Stimulated activated naive B cell treated with anti-CD40 and anti-IgM and Interleukin-4, amounts not matched to agents 10 μg/mL and 1 μg/mL and 100 μg/mL, for 72 hours (primary cell): ENCODE data around the gene COL6A2.
"Not testable (repeated sequence)": the region's sequence is repeated elsewhere in the genome, so short reads cannot be mapped to it uniquely, and the experiment has no call there.

Source experiments
- ATAC-seq, 2 donors: fragments of 150-1000 bp; cut with Tn5 transposase; replicated peaks; 2 replicates each; pipeline ENCODE4 v1.10.0; 2021; ENCODE audit warnings: moderate library complexity in 1 of 2
- DNase-seq: peaks from one replicate; pipeline ENCODE4 v3.0.0; 2021
- H3K27ac Mint-ChIP-seq: one replicate; pipeline ENCODE4 v1.8.0; 2022; ENCODE audit warnings: mild to moderate bottlenecking, mixed read lengths
- H3K27me3 Mint-ChIP-seq, 2 donors: one replicate each; pipeline ENCODE4 v1.8.0; 2022; ENCODE audit warnings: mixed read lengths in 2 of 2
- H3K36me3 Mint-ChIP-seq, 2 donors: one replicate each; pipeline ENCODE4 v1.8.0; 2022; ENCODE audit warnings: mixed read lengths in 2 of 2, mild to moderate bottlenecking in 1 of 2
- H3K4me1 Mint-ChIP-seq, 2 donors: one replicate each; pipeline ENCODE4 v1.8.0; 2022; ENCODE audit warnings: mixed read lengths in 2 of 2, mild to moderate bottlenecking in 1 of 2
- H3K4me3 Mint-ChIP-seq, 2 donors: one replicate each; pipeline ENCODE4 v1.8.0; 2022; ENCODE audit warnings: mild to moderate bottlenecking in 2 of 2, mixed read lengths in 2 of 2, moderate library complexity in 1 of 2
- H3K9me3 Mint-ChIP-seq, 2 donors: one replicate each; pipeline ENCODE4 v1.8.0; 2022; ENCODE audit warnings: mixed read lengths in 2 of 2, mild to moderate bottlenecking in 1 of 2

COL6A2 gene

DNA sequence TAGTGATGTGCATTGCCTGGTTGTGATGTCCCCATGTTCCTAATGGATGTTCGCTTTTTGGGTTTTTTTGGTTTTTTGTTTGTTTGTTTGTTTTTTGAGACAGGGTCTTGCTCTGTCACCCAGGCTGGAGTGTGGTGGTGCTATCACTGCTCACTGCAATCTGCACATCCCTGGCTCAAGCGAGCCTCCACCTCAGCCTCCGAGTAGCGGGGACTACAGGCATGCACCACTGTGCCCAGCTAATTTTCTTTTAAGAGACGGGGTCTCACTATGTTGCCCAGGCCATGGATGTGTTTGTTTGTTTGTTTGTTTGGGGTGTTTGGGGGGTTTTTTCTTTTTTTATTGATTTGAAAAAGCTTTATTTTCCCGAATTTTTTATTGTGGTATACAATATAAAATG, 2.1 kb downstream of the COL6A2 start:
- H3K27me3 Mint-ChIP-seq = peaks cover 65 to 75% of the 10 kb centered on the region in 2 donors

GRCh38 chr21:46100426-46100825, 2.5 kb downstream of the COL6A2 start:
- no peak for DNase-seq
- Mint-ChIP-seq H3K4me3 (no peak overlapping the region), H3K27ac (no peak overlapping the region), H3K9me3 (peaks cover 13 to 18% of the 10 kb centered on the region in 2 donors), H3K36me3 (peaks cover 2 to 4% of the 10 kb centered on the region in 2 donors), H3K27me3 (peaks cover 63 to 72% of the 10 kb centered on the region in 2 donors), H3K4me1 (no peaks in the 10 kb centered on the region)
- ATAC-seq = no peak

More for the DNA sequence above, 2.1 kb downstream of the COL6A2 start:
- H3K36me3 Mint-ChIP-seq = peaks cover 2 to 4% of the 10 kb centered on the region in 2 donors
- H3K27ac Mint-ChIP-seq = no peak overlapping the region
- no peaks in the 10 kb centered on the region for H3K4me1 Mint-ChIP-seq
- no peak for DNase-seq
- H3K9me3 Mint-ChIP-seq = peaks cover 13 to 18% of the 10 kb centered on the region in 2 donors
- ATAC-seq = no peak
- H3K4me3 Mint-ChIP-seq = no peak overlapping the region

- no peaks in the 10 kb centered on the region for H3K4me1 Mint-ChIP-seq
- ATAC-seq (no peak), DNase-seq (no peak)
- no peak overlapping the region for H3K4me3 Mint-ChIP-seq
- peaks cover 60 to 68% of the 10 kb centered on the region in 2 donors for H3K27me3 Mint-ChIP-seq
- peaks cover 2 to 4% of the 10 kb centered on the region in 2 donors for H3K36me3 Mint-ChIP-seq
- H3K27ac Mint-ChIP-seq = no peak overlapping the region
- H3K9me3 Mint-ChIP-seq = peaks cover 15 to 18% of the 10 kb centered on the region in 2 donors
Measured at GRCh38 chr21:46100906-46101305, 3.0 kb downstream of the COL6A2 start.

GRCh38 chr21:46104104-46104503, 6.2 kb downstream of the COL6A2 start:
- DNase-seq (no peak), ATAC-seq (no peak)
- H3K36me3 Mint-ChIP-seq = peaks cover 2 to 4% of the 10 kb centered on the region in 2 donors
- peaks cover 56 to 61% of the 10 kb centered on the region in 2 donors for H3K27me3 Mint-ChIP-seq
- H3K9me3 Mint-ChIP-seq = peaks cover 18 to 30% of the 10 kb centered on the region in 2 donors
- H3K4me3 Mint-ChIP-seq = no peak overlapping the region
- H3K27ac Mint-ChIP-seq = no peak overlapping the region
- H3K4me1 Mint-ChIP-seq = no peaks in the 10 kb centered on the region

DNA sequence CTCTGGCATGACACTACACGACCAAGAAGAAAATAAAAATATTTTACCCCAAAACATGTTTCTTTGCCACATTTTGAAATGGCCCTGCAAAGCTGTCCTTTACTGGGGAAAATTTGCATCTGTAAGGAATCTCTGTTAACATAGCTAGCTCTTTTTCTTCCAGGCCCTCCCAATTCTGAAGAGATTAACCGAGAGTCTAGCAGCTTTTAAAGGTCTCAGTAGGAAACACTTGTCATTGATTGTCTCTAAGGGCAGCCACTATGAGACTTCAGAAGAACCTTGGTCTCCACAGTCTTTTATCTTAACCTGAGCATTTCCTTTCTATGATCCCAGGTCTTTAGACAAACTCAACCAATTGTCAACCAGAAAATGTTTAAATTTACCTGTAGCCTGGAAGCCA, 9.5 kb downstream of the COL6A2 start:
- Mint-ChIP-seq H3K9me3 (peaks cover 16 to 28% of the 10 kb centered on the region in 2 donors), H3K27me3 (peaks cover 32 to 33% of the 10 kb centered on the region in 2 donors)
- H3K36me3 Mint-ChIP-seq, H3K27ac Mint-ChIP-seq, H3K4me1 Mint-ChIP-seq, ATAC-seq, DNase-seq, H3K4me3 Mint-ChIP-seq: not testable (repeated sequence)

DNA sequence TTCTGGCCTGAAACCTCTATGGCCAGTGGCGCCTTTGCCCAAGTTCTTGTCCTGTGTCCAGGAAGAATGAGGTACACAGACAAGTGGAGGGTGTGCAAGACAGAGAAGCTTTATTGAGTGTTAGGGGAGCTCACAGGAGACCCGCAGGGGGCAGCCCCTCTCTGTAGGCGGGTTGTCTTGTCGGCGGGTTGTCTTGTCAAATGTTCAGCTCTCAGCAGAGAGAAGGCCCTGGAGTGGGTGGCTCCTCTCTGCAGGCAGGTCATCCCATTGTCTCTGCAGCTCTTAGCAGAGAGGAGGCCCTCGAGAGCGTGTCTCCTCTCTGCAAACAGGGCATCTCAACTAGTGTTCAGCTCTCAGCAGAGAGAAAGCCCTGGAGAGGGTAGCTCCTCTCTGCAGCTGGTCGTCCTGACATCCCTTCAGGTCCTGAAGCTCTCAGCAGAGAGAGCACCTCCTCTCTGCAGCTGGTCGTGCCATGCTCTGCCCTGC, 11.0 kb downstream of the COL6A2 start:
- Mint-ChIP-seq H3K4me1 (no peaks in the 10 kb centered on the region), H3K36me3 (peaks cover 0 to 2% of the 10 kb centered on the region in 2 donors), H3K27me3 (peaks cover 18 to 19% of the 10 kb centered on the region in 2 donors), H3K4me3 (no peak overlapping the region), H3K9me3 (peaks cover 10 to 19% of the 10 kb centered on the region in 2 donors), H3K27ac (no peak overlapping the region)
- DNase-seq (no peak), ATAC-seq (no peak)

GRCh38 chr21:46109313-46110221, 11.7 kb downstream of the COL6A2 start:
- Mint-ChIP-seq H3K27ac (no peak overlapping the region), H3K4me3 (no peak overlapping the region), H3K36me3 (no peaks in the 10 kb centered on the region), H3K4me1 (no peaks in the 10 kb centered on the region), H3K27me3 (peaks cover 11 to 12% of the 10 kb centered on the region in 2 donors), H3K9me3 (peaks cover 4 to 12% of the 10 kb centered on the region in 2 donors)
- DNase-seq (no peak), ATAC-seq (no peak)

- ATAC-seq = no peak
- H3K36me3 Mint-ChIP-seq = no peaks in the 10 kb centered on the region
- H3K27me3 Mint-ChIP-seq = peaks cover 8 to 10% of the 10 kb centered on the region in 2 donors
- peaks cover 4 to 12% of the 10 kb centered on the region in 2 donors for H3K9me3 Mint-ChIP-seq
- H3K4me3 Mint-ChIP-seq = no peak overlapping the region
- H3K4me1 Mint-ChIP-seq = no peaks in the 10 kb centered on the region
- no peak for DNase-seq
- no peak overlapping the region for H3K27ac Mint-ChIP-seq
Measured at GRCh38 chr21:46110499-46111192, 12.7 kb downstream of the COL6A2 start.

DNA sequence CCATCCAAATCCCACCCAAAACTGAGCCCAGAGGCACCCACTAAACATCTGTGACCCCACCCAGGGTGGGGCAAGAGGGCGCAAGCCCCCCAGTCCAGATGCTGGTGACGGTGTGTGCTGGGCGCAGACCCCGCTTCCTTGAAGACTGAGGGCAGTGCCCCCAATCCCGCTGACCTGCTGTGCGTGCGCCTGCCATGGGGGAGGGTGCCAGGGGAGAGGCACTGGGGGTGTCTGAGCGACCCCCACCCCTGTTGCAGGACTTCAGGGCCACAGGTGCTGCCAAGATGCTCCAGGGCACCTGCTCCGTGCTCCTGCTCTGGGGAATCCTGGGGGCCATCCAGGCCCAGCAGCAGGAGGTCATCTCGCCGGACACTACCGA, 13.3 kb downstream of the COL6A2 start:
- DNase-seq (no peak), ATAC-seq (no peak)
- no peak overlapping the region for H3K4me3 Mint-ChIP-seq

DNA sequence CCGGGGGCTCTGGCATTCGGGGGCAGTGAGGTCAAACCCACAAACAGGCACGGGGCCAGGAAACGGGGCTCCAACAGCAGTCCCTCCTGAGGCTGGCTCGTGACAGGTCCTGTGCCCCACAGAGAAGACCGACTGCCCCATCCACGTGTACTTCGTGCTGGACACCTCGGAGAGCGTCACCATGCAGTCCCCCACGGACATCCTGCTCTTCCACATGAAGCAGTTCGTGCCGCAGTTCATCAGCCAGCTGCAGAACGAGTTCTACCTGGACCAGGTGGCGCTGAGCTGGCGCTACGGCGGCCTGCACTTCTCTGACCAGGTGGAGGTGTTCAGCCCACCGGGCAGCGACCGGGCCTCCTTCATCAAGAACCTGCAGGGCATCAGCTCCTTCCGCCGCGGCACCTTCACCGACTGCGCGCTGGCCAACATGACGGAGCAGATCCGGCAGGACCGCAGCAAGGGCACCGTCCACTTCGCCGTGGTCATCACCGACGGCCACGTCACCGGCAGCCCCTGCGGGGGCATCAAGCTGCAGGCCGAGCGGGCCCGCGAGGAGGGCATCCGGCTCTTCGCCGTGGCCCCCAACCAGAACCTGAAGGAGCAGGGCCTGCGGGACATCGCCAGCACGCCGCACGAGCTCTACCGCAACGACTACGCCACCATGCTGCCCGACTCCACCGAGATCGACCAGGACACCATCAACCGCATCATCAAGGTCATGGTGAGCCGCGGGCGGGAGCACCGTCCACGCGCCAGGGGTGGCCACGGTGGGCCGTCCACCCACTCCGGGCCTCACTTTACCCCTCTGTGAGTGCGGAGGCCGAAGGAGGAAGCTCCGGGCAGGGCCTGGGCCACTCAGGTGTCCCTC, 14.2 kb downstream of the COL6A2 start:
- no peaks in the 10 kb centered on the region for H3K4me1 Mint-ChIP-seq
- H3K4me3 Mint-ChIP-seq = no peak overlapping the region
- no peak overlapping the region for H3K27ac Mint-ChIP-seq

More for the DNA sequence above, 13.3 kb downstream of the COL6A2 start:
- H3K27me3 Mint-ChIP-seq = peaks cover 8 to 10% of the 10 kb centered on the region in 2 donors
- no peaks in the 10 kb centered on the region for H3K4me1 Mint-ChIP-seq
- peaks cover 2 to 12% of the 10 kb centered on the region in 2 donors for H3K9me3 Mint-ChIP-seq
- H3K27ac Mint-ChIP-seq = no peak overlapping the region
- no peaks in the 10 kb centered on the region for H3K36me3 Mint-ChIP-seq

DNA sequence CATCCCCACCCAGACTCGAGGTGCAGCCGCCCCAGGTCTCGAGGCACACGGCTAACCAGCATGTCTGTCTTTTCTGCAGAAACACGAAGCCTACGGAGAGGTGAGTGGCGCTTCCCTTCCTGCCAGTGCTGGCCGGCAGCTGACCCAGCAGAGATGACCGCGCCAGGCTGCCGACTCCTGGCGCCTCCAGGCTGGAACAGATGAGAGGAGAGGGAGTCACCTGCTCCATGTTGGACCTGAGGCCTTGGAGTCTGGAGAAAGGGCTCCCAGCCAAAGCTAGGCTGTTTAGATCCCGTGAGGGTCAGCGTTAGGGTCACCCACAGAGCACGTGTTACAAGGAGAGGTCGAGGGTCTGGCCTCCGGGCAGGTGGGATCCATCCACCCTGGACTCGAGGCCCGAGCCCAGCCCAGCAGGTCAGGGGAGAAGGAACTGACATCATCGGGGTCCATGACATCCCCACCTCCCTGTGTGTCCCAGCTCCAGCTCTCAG, 14.9 kb downstream of the COL6A2 start:
- Mint-ChIP-seq H3K4me1 (no peaks in the 10 kb centered on the region), H3K9me3 (peaks cover under 1 to 9% of the 10 kb centered on the region in 2 donors), H3K36me3 (no peaks in the 10 kb centered on the region), H3K27me3 (peaks cover under 1 to 2% of the 10 kb centered on the region in 2 donors), H3K4me3 (no peak overlapping the region), H3K27ac (no peak overlapping the region)
- no peak for DNase-seq
- ATAC-seq = no peak

More for the DNA sequence above, 14.2 kb downstream of the COL6A2 start:
- peaks cover 2 to 12% of the 10 kb centered on the region in 2 donors for H3K9me3 Mint-ChIP-seq
- no peaks in the 10 kb centered on the region for H3K36me3 Mint-ChIP-seq
- peaks cover 7 to 9% of the 10 kb centered on the region in 2 donors for H3K27me3 Mint-ChIP-seq
- no peak for ATAC-seq
- DNase-seq = peak; percentile 0

GRCh38 chr21:46113497-46114176, 15.7 kb downstream of the COL6A2 start:
- no peak for DNase-seq
- peaks cover 0 to 1% of the 10 kb centered on the region in 2 donors for H3K9me3 Mint-ChIP-seq

DNA sequence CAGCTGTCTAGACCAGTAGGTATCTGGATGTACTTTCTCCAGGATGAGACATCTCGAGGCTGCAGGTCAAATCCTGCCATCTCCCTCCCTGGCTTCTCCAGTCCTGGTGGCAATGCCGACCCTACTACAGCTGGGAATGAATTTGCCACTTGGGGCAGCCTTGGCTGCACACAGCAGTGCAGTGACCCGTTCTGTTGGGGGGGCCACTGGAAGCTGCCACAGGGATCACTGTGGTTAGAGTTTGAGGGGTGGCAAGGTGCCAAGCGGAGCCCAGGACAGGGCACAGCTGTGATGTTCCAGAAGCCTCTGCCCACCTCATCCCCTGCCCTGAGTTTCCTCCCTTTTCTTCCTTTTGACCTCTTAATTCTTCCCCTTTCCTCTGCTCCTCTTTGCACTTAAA, 17.1 kb downstream of the COL6A2 start:
- no peak overlapping the region for H3K27ac Mint-ChIP-seq
- no peaks in the 10 kb centered on the region for H3K36me3 Mint-ChIP-seq
- no peaks in the 10 kb centered on the region for H3K4me1 Mint-ChIP-seq
- H3K9me3 Mint-ChIP-seq = no peaks in the 10 kb centered on the region
- H3K27me3 Mint-ChIP-seq = no peaks in the 10 kb centered on the region
- no peak overlapping the region for H3K4me3 Mint-ChIP-seq
- DNase-seq (no peak), ATAC-seq (no peak)

More at GRCh38 chr21:46113497-46114176, 15.7 kb downstream of the COL6A2 start:
- Mint-ChIP-seq H3K27me3 (no peaks in the 10 kb centered on the region), H3K36me3 (no peaks in the 10 kb centered on the region), H3K27ac (no peak overlapping the region), H3K4me3 (no peak overlapping the region), H3K4me1 (no peaks in the 10 kb centered on the region)
- no peak for ATAC-seq
